Activated CD4-positive, alpha-beta T cell treated with anti-CD3 and anti-CD28 coated beads, Interleukin-2, Interleukin-6, amounts not matched to agents 100 ng/mL and 50 ng/mL, durations not matched to agents 16 hours and 8 hours (primary cell): ENCODE measurements around the gene EVA1B.

Experiments
- DNase-seq: peaks from one replicate; pipeline ENCODE4 v3.0.0-alpha.2; 2020

Gene EVA1B

GRCh38 chr1:36307601-36308330 lies 15.7 kb downstream of the EVA1B start:
- no peak for DNase-seq

- peak; percentile 96 for DNase-seq
These were observed 16.5 kb downstream of the EVA1B start for GRCh38 chr1:36306902-36307456.

GRCh38 chr1:36306210-36306901 lies 17.1 kb downstream of the EVA1B start, which contains the start of gene SH3D21:
Gene SH3D21 (plus strand): TSS chr1:36306368. CDS start chr1:36306421, 53 bp downstream.
- DNase-seq = peak; percentile 69

- DNase-seq = no peak
These were observed 17.6 kb downstream of the EVA1B start for GRCh38 chr1:36305915-36306209.

GRCh38 chr1:36304970-36305914 lies 18.2 kb downstream of the EVA1B start:
- peak; percentile 23 for DNase-seq

- no peak for DNase-seq
These were observed 18.9 kb downstream of the EVA1B start for GRCh38 chr1:36304521-36304920.

GRCh38 chr1:36303650-36304360 lies 19.6 kb downstream of the EVA1B start:
- no peak for DNase-seq

GRCh38 chr1:36303244-36303643 lies 20.2 kb downstream of the EVA1B start:
- no peak for DNase-seq

GRCh38 chr1:36301220-36301619 lies 22.2 kb downstream of the EVA1B start:
- DNase-seq = no peak

GRCh38 chr1:36300526-36300925 lies 22.9 kb downstream of the EVA1B start:
- no peak for DNase-seq

GRCh38 chr1:36298640-36299039 lies 24.8 kb downstream of the EVA1B start:
- no peak for DNase-seq

- no peak for DNase-seq
These were observed 26.4 kb downstream of the EVA1B start for GRCh38 chr1:36297062-36297461.

GRCh38 chr1:36295390-36295789 lies 28.1 kb downstream of the EVA1B start:
- no peak for DNase-seq

GRCh38 chr1:36287595-36287994 lies 35.9 kb downstream of the EVA1B start:
- no peak for DNase-seq

- DNase-seq = no peak
These were observed 36.6 kb downstream of the EVA1B start for GRCh38 chr1:36286802-36287201.

- DNase-seq = peak; percentile 79
These were observed 37.9 kb downstream of the EVA1B start for GRCh38 chr1:36285443-36286101.

GRCh38 chr1:36284517-36284916 lies 38.9 kb downstream of the EVA1B start:
- DNase-seq = no peak

GRCh38 chr1:36284061-36284460 lies 39.4 kb downstream of the EVA1B start:
- no peak for DNase-seq

- no peak for DNase-seq
These were observed 43.6 kb downstream of the EVA1B start for GRCh38 chr1:36279789-36280296.

- no peak for DNase-seq
These were observed 44.2 kb downstream of the EVA1B start for GRCh38 chr1:36279110-36279788.

GRCh38 chr1:36276688-36277087 lies 46.8 kb downstream of the EVA1B start:
- DNase-seq = no peak
